Right lobe of liver (tissue), 4 donors: ENCODE data around the gene CUEDC1.

Experiments
- CTCF ChIP-seq, 4 donors: fragments of 200-600 bp in 3 of 4; fragments of 450-650 bp in 1 of 4; IDR thresholded peaks; one replicate each; pipeline versions ENCODE4 v1.5.1 to v1.8.0; 2016 to 2022; ENCODE audit warnings: antibody characterized with exemption in 4 of 4, mild to moderate bottlenecking in 2 of 4
- POLR2A ChIP-seq: fragments of 450-650 bp; IDR thresholded peaks from one replicate; pipeline ENCODE4 v1.6.1; 2017; ENCODE audit warnings: antibody characterized with exemption, mild to moderate bottlenecking
- donor health status: DM: no; HTN: no; CAD: no.
- donor health status: DM: no; HTN: no; CAD: no.
- donor health status: DM: no; HTN: yes; CAD: no.

DNA sequence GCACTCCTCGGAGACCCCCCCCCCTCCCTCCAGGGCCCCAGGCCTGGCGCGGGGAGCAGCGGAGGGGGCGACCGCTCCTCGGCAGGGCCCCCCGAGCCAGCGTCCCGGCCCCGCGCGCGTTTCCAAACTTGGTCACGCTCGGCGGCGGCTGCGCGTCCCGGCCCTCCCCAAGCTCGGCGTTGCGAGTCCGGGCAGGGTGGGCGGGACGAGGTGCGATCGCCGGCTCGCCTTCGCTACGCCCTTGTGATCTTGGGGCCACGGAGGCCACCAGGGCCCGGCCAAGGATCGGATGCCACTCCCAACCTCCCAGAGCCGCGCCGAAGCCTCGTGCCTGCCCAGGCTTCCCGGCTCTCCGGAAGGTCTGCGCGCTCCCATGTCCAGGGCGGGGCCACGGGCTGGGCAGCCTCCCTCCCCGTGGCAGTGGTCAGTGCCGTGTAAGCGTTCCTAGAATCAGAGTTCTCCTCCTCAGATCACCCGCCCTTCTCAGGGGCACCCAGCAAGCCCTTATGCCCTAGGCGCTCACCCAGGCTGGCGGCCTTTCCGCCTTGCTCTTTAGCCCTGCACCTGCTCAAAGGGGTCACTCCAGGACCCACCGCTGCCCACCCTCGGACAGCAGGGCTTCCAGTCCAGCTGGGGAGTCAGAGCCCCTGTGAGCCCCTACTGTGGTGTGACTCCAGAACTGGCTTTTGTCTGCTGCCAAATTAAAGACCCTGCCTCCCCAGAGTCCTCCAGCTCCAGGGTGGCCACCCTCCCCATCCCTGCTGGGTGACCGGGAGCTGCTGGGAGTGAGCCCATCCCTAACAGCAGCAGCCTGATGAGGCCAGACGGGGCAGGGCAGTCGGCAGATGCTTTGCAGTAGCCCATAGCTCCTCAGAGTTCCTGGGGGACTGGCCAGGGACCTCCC is 93.2 kb downstream of the CUEDC1 start:
- TF ChIP-seq CTCF (IDR thresholded peaks at IDR 0.05) (no peak), POLR2A (no peak)
